SK-N-SH (cell line): Measurements from ENCODE around the gene ST7L. TPM values are rescaled to one million over a fixed set of nuclear protein-coding genes. Genes with fewer than 3 reads are reported as not detected.

Experiments
- CTCF ChIA-PET: fragments of 300-600, 350-600 bp; formaldehyde crosslinking; extraction: SDS; loops from one replicate; lab custom pipeline; 2021; lab: Yijun Ruan, JAX
- POLR2A ChIA-PET: fragments of 350-600 bp; sonication (Branson Sonifier 250); formaldehyde crosslinking; extraction: SDS; loops from one replicate; lab custom pipeline; 2020; ENCODE audit warnings: antibody characterized with exemption, inconsistent platforms; lab: Yijun Ruan, JAX
- DNase-seq: peaks from one replicate; pipeline ENCODE4 v3.0.0; 2012
- H2AFZ ChIP-seq: fragments of 200-600 bp; sonication (generic); 2 replicates; pipeline ENCODE4 v1.8.1; 2016; ENCODE audit warnings: antibody characterized with exemption, mild to moderate bottlenecking, low read depth
- H3F3A ChIP-seq: fragments of 200-600 bp; sonication (generic); replicated peaks from 2 replicates; pipeline ENCODE3; 2016; ENCODE audit warnings: antibody characterized with exemption, mild to moderate bottlenecking; ENCODE audit not compliant: insufficient read depth
- H3K27ac ChIP-seq, 2 experiments: fragments of 200-500 bp in 1 of 2; fragments of 200-600 bp in 1 of 2; sonication (Bioruptor generic) in 1 of 2; sonication (generic), shearing (Covaris generic) in 1 of 2; 2 replicates each; pipeline versions ENCODE4 v1.5.1 to v1.6.1; 2014 to 2016; ENCODE audit warnings: low read depth in 2 of 2, inconsistent platforms in 1 of 2, low read length in 1 of 2, mild to moderate bottlenecking in 1 of 2, mixed read lengths in 1 of 2
- H3K27me3 ChIP-seq: fragments of 200-600 bp; sonication (generic), shearing (Covaris generic); 2 replicates; pipeline ENCODE4 v1.6.1; 2016; ENCODE audit warnings: mixed run types; ENCODE audit not compliant: insufficient read depth
- H3K36me3 ChIP-seq, 2 experiments: fragments of 200-500 bp in 1 of 2; fragments of 200-600 bp in 1 of 2; sonication (Bioruptor generic) in 1 of 2; sonication (generic) in 1 of 2; replicated peaks in 1 of 2; 2 replicates each; pipeline versions ENCODE3 to v1.5.1; 2014 to 2016; ENCODE audit warnings: low read length in 1 of 2, mild to moderate bottlenecking in 1 of 2; ENCODE audit not compliant: insufficient read depth in 2 of 2, control insufficient read depth in 1 of 2
- H3K4me1 ChIP-seq, 2 experiments: fragments of 200-500 bp in 1 of 2; fragments of 200-600 bp in 1 of 2; sonication (Bioruptor generic) in 1 of 2; sonication (generic), shearing (Covaris generic) in 1 of 2; 2 replicates each; pipeline versions ENCODE4 v1.5.1 to v1.6.1; 2014 to 2016; ENCODE audit warnings: low read depth in 1 of 2, low read length in 1 of 2, mixed run types in 1 of 2; ENCODE audit not compliant: insufficient read depth in 2 of 2, control insufficient read depth in 1 of 2
- H3K4me2 ChIP-seq: fragments of 200-600 bp; sonication (generic), shearing (Covaris generic); 2 replicates; pipeline ENCODE4 v1.6.1; 2017; ENCODE audit warnings: mixed run types
- H3K4me3 ChIP-seq, 2 experiments: fragments of 200-500 bp in 1 of 2; fragments of 200-600 bp in 1 of 2; sonication (Bioruptor generic) in 1 of 2; sonication (generic), shearing (Covaris generic) in 1 of 2; 2 replicates each; pipeline versions ENCODE4 v1.5.1 to v1.8.1; 2014 to 2016; ENCODE audit warnings: low read depth in 2 of 2, inconsistent platforms in 1 of 2, low read length in 1 of 2, mild to moderate bottlenecking in 1 of 2, mixed read lengths in 1 of 2, moderate library complexity in 1 of 2
- H3K79me2 ChIP-seq: fragments of 200-600 bp; sonication (generic); 2 replicates; pipeline ENCODE4 v1.8.1; 2017; ENCODE audit warnings: mild to moderate bottlenecking; ENCODE audit not compliant: insufficient read depth
- H3K9ac ChIP-seq: fragments of 200-600 bp; sonication (generic); 2 replicates; pipeline ENCODE4 v1.6.1; 2017; ENCODE audit warnings: mixed run types
- H3K9me2 ChIP-seq: fragments of 200-600 bp; sonication (generic); 2 replicates; pipeline ENCODE4 v1.6.1; 2017; ENCODE audit warnings: mixed run types
- H3K9me3 ChIP-seq: fragments of 200-600 bp; sonication (generic); 2 replicates; pipeline ENCODE4 v1.6.1; 2017; ENCODE audit warnings: mixed run types, mild to moderate bottlenecking, moderate library complexity
- H4K20me1 ChIP-seq: fragments of 200-600 bp; sonication (generic); 2 replicates; pipeline ENCODE4 v1.6.1; 2017; ENCODE audit warnings: mild to moderate bottlenecking, mixed run types; ENCODE audit not compliant: insufficient read depth
- CHD2 ChIP-seq: fragments of 150-350 bp; IDR thresholded peaks from 2 replicates; pipeline ENCODE4 v1.6.1; 2018; ENCODE audit warnings: low read length; ENCODE audit not compliant: partially characterized antibody
- EZH2phosphoT487 ChIP-seq: fragments of 200-600 bp; sonication (generic); IDR thresholded peaks from 2 replicates; pipeline ENCODE4 v1.6.1; 2017; ENCODE audit warnings: low read depth, mixed run types, mild to moderate bottlenecking, antibody characterized with exemption, moderate library complexity, borderline replicate concordance
- FOXJ3 ChIP-seq: sonication (generic); formaldehyde crosslinking; IDR thresholded peaks from 2 replicates; pipeline ENCODE4 v1.5.1; 2020; ENCODE audit warnings: mild to moderate bottlenecking, missing genetic modification reagents
- GATA2 ChIP-seq: sonication (generic); formaldehyde crosslinking; IDR thresholded peaks from 2 replicates; pipeline ENCODE4 v1.5.0; 2020; ENCODE audit warnings: mild to moderate bottlenecking, missing genetic modification reagents
- IRF3 ChIP-seq: fragments of 150-350 bp; IDR thresholded peaks from 2 replicates; pipeline ENCODE4 v1.6.1; 2016; ENCODE audit warnings: mild to moderate bottlenecking, low read depth, low read length
- JUND ChIP-seq: IDR thresholded peaks from 2 replicates; pipeline ENCODE4 v1.4.0; 2012
- MAX ChIP-seq: IDR thresholded peaks from 2 replicates; pipeline ENCODE4 v1.4.0; 2012; ENCODE audit warnings: low read depth
- MEF2A ChIP-seq: IDR thresholded peaks from 2 replicates; pipeline ENCODE4 v1.4.0; 2012; ENCODE audit warnings: low read depth, borderline replicate concordance
- MXI1 ChIP-seq: IDR thresholded peaks from 2 replicates; pipeline ENCODE4 v1.6.1; 2012; ENCODE audit warnings: mild to moderate bottlenecking, low read depth, low read length, improper control_type of control experiment
- NFIC ChIP-seq: IDR thresholded peaks from 2 replicates; pipeline ENCODE4 v1.4.0; 2012; ENCODE audit warnings: borderline replicate concordance
- NRF1 ChIP-seq: IDR thresholded peaks from 2 replicates; pipeline ENCODE4 v1.6.1; 2012; ENCODE audit warnings: low read depth, mild to moderate bottlenecking, low read length
- PBX3 ChIP-seq: IDR thresholded peaks from 2 replicates; pipeline ENCODE4; 2012
- POLR2AphosphoS5 ChIP-seq: IDR thresholded peaks from 2 replicates; pipeline ENCODE4 v1.6.1; 2012; ENCODE audit warnings: low read depth, low read length
- RAD21 ChIP-seq: IDR thresholded peaks from 2 replicates; pipeline ENCODE4 v1.6.1; 2012; ENCODE audit warnings: mild to moderate bottlenecking, low read length
- RCOR1 ChIP-seq: fragments of 150-350 bp; IDR thresholded peaks from 2 replicates; pipeline ENCODE4 v1.6.1; 2017; ENCODE audit warnings: antibody characterized with exemption, low read length
- RXRA ChIP-seq: IDR thresholded peaks from 2 replicates; pipeline ENCODE4 v1.4.0; 2012; ENCODE audit warnings: low read depth, mild to moderate bottlenecking, borderline replicate concordance
- SIN3A ChIP-seq: IDR thresholded peaks from 2 replicates; pipeline ENCODE4 v1.6.1; 2012; ENCODE audit warnings: low read depth, mild to moderate bottlenecking, low read length, moderate library complexity, borderline replicate concordance
- TAF1 ChIP-seq: IDR thresholded peaks from 2 replicates; pipeline ENCODE4 v1.6.1; 2012; ENCODE audit warnings: low read depth, mild to moderate bottlenecking, low read length, moderate library complexity, borderline replicate concordance
- TEAD4 ChIP-seq: IDR thresholded peaks from 2 replicates; pipeline ENCODE4 v1.4.0; 2012; ENCODE audit warnings: mild to moderate bottlenecking, borderline replicate concordance; ENCODE audit not compliant: insufficient read depth
- USF2 ChIP-seq: fragments of 150-350 bp; IDR thresholded peaks from 2 replicates; pipeline ENCODE4 v1.6.1; 2017; ENCODE audit warnings: antibody characterized with exemption, low read length, low read depth, borderline replicate concordance
- YY1 ChIP-seq: IDR thresholded peaks from 2 replicates; pipeline ENCODE4 v1.4.0; 2012; ENCODE audit warnings: low read depth, mild to moderate bottlenecking
- ZBTB33 ChIP-seq: IDR thresholded peaks from 2 replicates; pipeline ENCODE4 v1.4.0; 2012; ENCODE audit warnings: low read depth, borderline replicate concordance
- WGBS: methylation state at CpG from one replicate; pipeline ENCODE4 v1.1.6; 2017; ENCODE audit warnings: low lambda C conversion rate; 5-methylcytosine and 5-hydroxymethylcytosine counted together
- polyA plus RNA-seq, 3 experiments: library from polyadenylated mRNA; depleted of rRNA; stranded (reverse); fragments of >200 nt; gene quantifications; 2 replicates each; pipeline ENCODE4 v1.2.3, GENCODE V29; 2012

Gene ST7L
- polyA plus RNA-seq, 1 of the 3 experiments (the other 2 are of a cell fraction), result 17.9 TPM

- TF ChIP-seq RXRA (no peak), RAD21 (no peak), USF2 (no peak), MXI1 (no peak)
Observed at GRCh38 chr1:112634367-112634766, 15.4 kb upstream of the ST7L start (continued).

- peaks cover 36% of the 10 kb centered on the region for H3F3A ChIP-seq
- H3K4me2 ChIP-seq, result no peak overlapping the region
- WGBS, result 95% methylated on average over 2 of the region's 2 CpGs
- no peaks in the 10 kb centered on the region for H3K27me3 ChIP-seq
- H3K4me1 ChIP-seq, result peaks cover 0 to 14% of the 10 kb centered on the region in 2 experiments; a peak in 2 of 4 replicates
- H4K20me1 ChIP-seq, result peaks cover 97% of the 10 kb centered on the region
- DNase-seq, result no peak
- H3K27ac ChIP-seq, result no peak overlapping the region
- peaks cover 100% of the 10 kb centered on the region for H3K79me2 ChIP-seq
- H3K9ac ChIP-seq, result no peak overlapping the region
- no peak overlapping the region for H2AFZ ChIP-seq
- TF ChIP-seq MAX, result no peak
- no peak for TF ChIP-seq SIN3A
- no peak for TF ChIP-seq YY1
- TF ChIP-seq TAF1, result no peak
- no peak for TF ChIP-seq PBX3
- no peak for TF ChIP-seq RCOR1
- TF ChIP-seq EZH2phosphoT487, result no peak
- no peak for TF ChIP-seq NFIC
- no peak for TF ChIP-seq GATA2
- TF ChIP-seq MXI1, result no peak
- TF ChIP-seq USF2, result no peak
- no peak for TF ChIP-seq ZBTB33
- TF ChIP-seq TEAD4, result no peak
- TF ChIP-seq CHD2, result no peak
- no peak for TF ChIP-seq POLR2AphosphoS5
- no peak for TF ChIP-seq NRF1
- TF ChIP-seq MEF2A, result no peak
- no peak for TF ChIP-seq IRF3
- no peak for TF ChIP-seq FOXJ3 (CRISPR knock-in tag)
- no peak for TF ChIP-seq JUND
- H3K36me3 ChIP-seq, result peaks cover 8% of the 10 kb centered on the region in 2 experiments
- H3K9me2 ChIP-seq, result no peaks in the 10 kb centered on the region
- CTCF ChIA-PET, result no interaction called here
- H3K4me3 ChIP-seq, result no peak overlapping the region
- H3K9me3 ChIP-seq, result no peaks in the 10 kb centered on the region
- POLR2A ChIA-PET, result no interaction called here
Observed at GRCh38 chr1:112633628-112634027, 14.7 kb upstream of the ST7L start.
